Liver (tissue), 9 donors: Measurements from ENCODE around the gene CSMD2. TPM values are rescaled to one million over a fixed set of nuclear protein-coding genes. Genes with fewer than 3 reads are reported as not detected.

ENCODE experiments used
- DNase-seq: peaks from one replicate; pipeline ENCODE4 v3.0.0-alpha.2; 2017; ENCODE audit warnings: low spot score
- H3K27ac ChIP-seq, 2 donors: one replicate each; pipeline ENCODE4 v1.7.0; 2013; ENCODE audit warnings: inconsistent platforms in 2 of 2, low read length in 2 of 2, control low read depth in 1 of 2, low read depth in 1 of 2, mild to moderate bottlenecking in 1 of 2
- H3K27me3 ChIP-seq, 4 donors: one replicate each; pipeline versions ENCODE4 v1.6.1 to v1.7.0; 2013; ENCODE audit warnings: low read length in 3 of 4, inconsistent platforms in 1 of 4, mild to moderate bottlenecking in 1 of 4, moderate library complexity in 1 of 4; ENCODE audit not compliant: control insufficient read depth in 4 of 4, insufficient read depth in 4 of 4
- H3K36me3 ChIP-seq, 4 donors: one replicate each; pipeline versions ENCODE4 v1.6.1 to v1.7.0; 2013; ENCODE audit warnings: low read length in 3 of 4, mild to moderate bottlenecking in 3 of 4, low read depth in 1 of 4, moderate library complexity in 1 of 4; ENCODE audit not compliant: control insufficient read depth in 4 of 4, insufficient read depth in 3 of 4
- H3K4me1 ChIP-seq, 4 donors: one replicate each; pipeline versions ENCODE4 v1.6.1 to v1.7.0; 2013; ENCODE audit warnings: low read length in 3 of 4, mild to moderate bottlenecking in 3 of 4, moderate library complexity in 1 of 4; ENCODE audit not compliant: control insufficient read depth in 4 of 4, insufficient read depth in 4 of 4
- H3K4me3 ChIP-seq, 3 donors: one replicate each; pipeline versions ENCODE4 v1.6.1 to v1.7.0; 2013; ENCODE audit warnings: low read length in 3 of 3, control low read depth in 1 of 3, low read depth in 1 of 3, mild to moderate bottlenecking in 1 of 3
- H3K9ac ChIP-seq, 2 donors: one replicate each; pipeline ENCODE4 v1.7.0; 2013; ENCODE audit warnings: low read length in 2 of 2, mild to moderate bottlenecking in 2 of 2, moderate library complexity in 2 of 2, control low read depth in 1 of 2, low read depth in 1 of 2
- H3K9me3 ChIP-seq, 4 donors: one replicate each; pipeline versions ENCODE4 v1.6.1 to v1.7.0; 2013; ENCODE audit warnings: low read length in 3 of 4; ENCODE audit not compliant: control insufficient read depth in 4 of 4
- ATF3 ChIP-seq: IDR thresholded peaks from 2 replicates; pipeline ENCODE4 v1.6.1; 2016; ENCODE audit warnings: antibody characterized with exemption
- EGR1 ChIP-seq, 2 donors: IDR thresholded peaks; 2 replicates each; pipeline ENCODE4 v1.6.1; 2016 to 2018; ENCODE audit warnings: antibody characterized with exemption in 2 of 2, low read depth in 2 of 2
- FOXA1 ChIP-seq: IDR thresholded peaks from 2 replicates; pipeline ENCODE4 v1.6.1; 2016; ENCODE audit warnings: antibody characterized with exemption
- FOXA2 ChIP-seq: IDR thresholded peaks from 2 replicates; pipeline ENCODE4 v1.6.1; 2016; ENCODE audit warnings: antibody characterized with exemption
- GABPA ChIP-seq, 2 donors: IDR thresholded peaks in 1 of 2; conservative IDR thresholded peaks in 1 of 2; 2 replicates each; pipeline ENCODE4 v1.6.1; 2016; ENCODE audit warnings: antibody characterized with exemption in 2 of 2, mild to moderate bottlenecking in 1 of 2, moderate library complexity in 1 of 2
- HNF4A ChIP-seq, 2 donors: conservative IDR thresholded peaks; 2 replicates each; pipeline ENCODE4 v1.6.1; 2016; ENCODE audit warnings: antibody characterized with exemption in 2 of 2, mild to moderate bottlenecking in 2 of 2
- HNF4G ChIP-seq: IDR thresholded peaks from 2 replicates; pipeline ENCODE4 v1.6.1; 2016; ENCODE audit warnings: antibody characterized with exemption
- JUND ChIP-seq, 2 donors: IDR thresholded peaks; 2 replicates each; pipeline ENCODE4 v1.6.1; 2016; ENCODE audit warnings: antibody characterized with exemption in 2 of 2
- MAX ChIP-seq: IDR thresholded peaks from 2 replicates; pipeline ENCODE4 v1.6.1; 2016; ENCODE audit warnings: antibody characterized with exemption
- NR2F2 ChIP-seq: IDR thresholded peaks from 2 replicates; pipeline ENCODE4 v1.6.1; 2016; ENCODE audit warnings: antibody characterized with exemption
- RAD21 ChIP-seq, 2 donors: IDR thresholded peaks; 2 replicates each; pipeline ENCODE4 v1.6.1; 2016; ENCODE audit warnings: antibody characterized with exemption in 2 of 2, mild to moderate bottlenecking in 2 of 2
- REST ChIP-seq: IDR thresholded peaks from 2 replicates; pipeline ENCODE4 v1.6.1; 2016; ENCODE audit warnings: antibody characterized with exemption, mild to moderate bottlenecking
- RXRA ChIP-seq, 2 donors: IDR thresholded peaks; 2 replicates each; pipeline ENCODE4 v1.6.1; 2017 to 2018; ENCODE audit warnings: antibody characterized with exemption in 2 of 2, mild to moderate bottlenecking in 1 of 2
- YY1 ChIP-seq: IDR thresholded peaks from 2 replicates; pipeline ENCODE4 v1.6.1; 2016; ENCODE audit warnings: antibody characterized with exemption, mild to moderate bottlenecking
- ZBTB33 ChIP-seq: IDR thresholded peaks from 2 replicates; pipeline ENCODE4 v1.6.1; 2016; ENCODE audit warnings: antibody characterized with exemption
- WGBS: extraction: QIAGEN DNeasy Blood & Tissue Kit; methylation state at CpG from one replicate; pipeline ENCODE4 v1.1.7; 2013; 5-methylcytosine and 5-hydroxymethylcytosine counted together
- polyA plus RNA-seq, 2 donors: library from polyadenylated mRNA; stranded (reverse) in 1 of 2; unstranded in 1 of 2; fragments of 200-250 nt in 1 of 2; fragments of >200 nt in 1 of 2; fragmentation: Nextera tagmentation in 1 of 2; extraction: Ambion mirVana in 1 of 2; gene quantifications; one replicate each; pipeline versions ENCODE4 v1.2.1 to v1.2.3, GENCODE V29; 2013 to 2015
- total RNA-seq, 2 donors: library from RNA; depleted of rRNA; stranded (reverse); fragments of >200 nt; gene quantifications; one replicate each; pipeline ENCODE4 v1.2.3, GENCODE V29; 2014
- TF ChIP-seq, protein P1 (sequence below): fragments of 150-350 bp; IDR thresholded peaks from 2 replicates; pipeline ENCODE4 v1.5.1; 2017; ENCODE audit warnings: improper control_type of control experiment, low read depth, low read length; ENCODE audit not compliant: missing input control
- donor health status: healthy.
- donor health status: healthy.
- donor health status: healthy.
- donor health status: healthy.
- donor health status: healthy.

CSMD2 gene
- total and polyA plus RNA-seq, 4 donors = 0.08 to 0.09 TPM; not detected in 2

DNA sequence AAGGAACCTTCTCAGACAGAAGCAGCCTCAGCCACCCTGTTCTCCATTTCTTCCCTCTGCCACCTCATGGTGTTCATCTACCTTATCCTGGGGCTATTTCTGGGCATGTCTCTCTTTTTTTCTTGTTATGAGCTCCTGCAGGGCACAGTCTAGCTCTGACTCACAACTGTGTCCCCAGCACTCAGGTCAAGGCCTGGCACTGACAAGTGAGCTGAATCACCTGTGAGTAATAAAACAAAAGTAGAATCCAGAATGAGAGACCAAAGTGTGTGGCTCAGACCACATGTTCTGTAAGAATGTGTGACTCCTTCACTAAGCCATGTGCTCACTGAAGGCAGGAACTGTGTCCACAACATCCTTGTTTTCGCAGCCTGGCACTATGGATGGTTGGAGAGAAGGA, 34.9 kb upstream of the CSMD2 start (continued):
- TF ChIP-seq JUND (IDR thresholded peaks at IDR 0.05) (no peak), YY1 (no peak), ZBTB33 (no peak), FOXA2 (no peak), MAX (no peak)

DNA sequence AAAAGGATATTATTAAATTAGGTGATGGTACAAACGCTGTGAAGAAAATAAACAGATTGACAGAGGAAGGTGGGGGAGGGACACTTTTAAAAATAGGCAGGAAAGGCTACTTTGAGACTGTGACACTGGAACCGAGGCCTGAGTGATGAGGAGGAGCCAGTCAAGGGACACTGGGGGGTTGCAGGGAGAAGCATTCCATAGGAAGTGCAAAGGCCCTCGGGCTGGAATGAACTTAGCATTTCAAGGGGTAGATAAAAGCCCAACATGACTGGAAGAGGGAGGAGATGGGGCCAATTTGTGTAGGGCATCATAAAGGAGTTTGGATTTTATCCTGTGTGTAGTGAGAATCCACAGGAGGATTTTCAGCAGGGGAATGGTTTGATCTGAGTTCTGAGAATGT, 27.6 kb upstream of the CSMD2 start:
- TF ChIP-seq RAD21 (IDR thresholded peaks at IDR 0.05) (no peak), GABPA (IDR thresholded peaks at IDR 0.05 in 1 of 2, conservative IDR thresholded peaks at IDR 0.05 in 1 of 2) (no peak), FOXA1 (no peak), RXRA (IDR thresholded peaks at IDR 0.05) (no peak), FOXA2 (no peak), ATF3 (no peak), JUND (IDR thresholded peaks at IDR 0.05) (no peak), EGR1 (IDR thresholded peaks at IDR 0.05; ENCODE audit: low read depth in 2 of 2) (no peak), YY1 (no peak), REST (no peak), NR2F2 (no peak), HNF4G (no peak), HNF4A (conservative IDR thresholded peaks at IDR 0.05) (no peak)
- TF ChIP-seq, protein P1, sequence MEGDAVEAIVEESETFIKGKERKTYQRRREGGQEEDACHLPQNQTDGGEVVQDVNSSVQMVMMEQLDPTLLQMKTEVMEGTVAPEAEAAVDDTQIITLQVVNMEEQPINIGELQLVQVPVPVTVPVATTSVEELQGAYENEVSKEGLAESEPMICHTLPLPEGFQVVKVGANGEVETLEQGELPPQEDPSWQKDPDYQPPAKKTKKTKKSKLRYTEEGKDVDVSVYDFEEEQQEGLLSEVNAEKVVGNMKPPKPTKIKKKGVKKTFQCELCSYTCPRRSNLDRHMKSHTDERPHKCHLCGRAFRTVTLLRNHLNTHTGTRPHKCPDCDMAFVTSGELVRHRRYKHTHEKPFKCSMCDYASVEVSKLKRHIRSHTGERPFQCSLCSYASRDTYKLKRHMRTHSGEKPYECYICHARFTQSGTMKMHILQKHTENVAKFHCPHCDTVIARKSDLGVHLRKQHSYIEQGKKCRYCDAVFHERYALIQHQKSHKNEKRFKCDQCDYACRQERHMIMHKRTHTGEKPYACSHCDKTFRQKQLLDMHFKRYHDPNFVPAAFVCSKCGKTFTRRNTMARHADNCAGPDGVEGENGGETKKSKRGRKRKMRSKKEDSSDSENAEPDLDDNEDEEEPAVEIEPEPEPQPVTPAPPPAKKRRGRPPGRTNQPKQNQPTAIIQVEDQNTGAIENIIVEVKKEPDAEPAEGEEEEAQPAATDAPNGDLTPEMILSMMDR = no peak
- 50% methylated on average over 3 of the region's 3 CpGs for WGBS
- H3K36me3 ChIP-seq = no peaks in the 10 kb centered on the region
- DNase-seq = no peak
- no peaks in the 10 kb centered on the region for H3K4me1 ChIP-seq
- no peak overlapping the region for H3K9ac ChIP-seq
- no peak overlapping the region for H3K27ac ChIP-seq
- no peaks in the 10 kb centered on the region for H3K9me3 ChIP-seq
- H3K4me3 ChIP-seq = no peak overlapping the region
- H3K27me3 ChIP-seq = no peaks in the 10 kb centered on the region
